HG03521 (cell line): Measurements from ENCODE around the gene NBEAL2.

ENCODE experiments used
- ATAC-seq: cut with Tn5 transposase; IDR thresholded peaks from one replicate; pipeline ENCODE4 v1.9.1; 2021; ENCODE audit warnings: mild to moderate bottlenecking, moderate library complexity; ENCODE audit not compliant: unreplicated experiment

NBEAL2 gene

GRCh38 chr3:46984591-46985459, 5.4 kb downstream of the NBEAL2 start:
- ATAC-seq = no peak

GRCh38 chr3:46985588-46985987, 6.1 kb downstream of the NBEAL2 start:
- no peak for ATAC-seq

DNA sequence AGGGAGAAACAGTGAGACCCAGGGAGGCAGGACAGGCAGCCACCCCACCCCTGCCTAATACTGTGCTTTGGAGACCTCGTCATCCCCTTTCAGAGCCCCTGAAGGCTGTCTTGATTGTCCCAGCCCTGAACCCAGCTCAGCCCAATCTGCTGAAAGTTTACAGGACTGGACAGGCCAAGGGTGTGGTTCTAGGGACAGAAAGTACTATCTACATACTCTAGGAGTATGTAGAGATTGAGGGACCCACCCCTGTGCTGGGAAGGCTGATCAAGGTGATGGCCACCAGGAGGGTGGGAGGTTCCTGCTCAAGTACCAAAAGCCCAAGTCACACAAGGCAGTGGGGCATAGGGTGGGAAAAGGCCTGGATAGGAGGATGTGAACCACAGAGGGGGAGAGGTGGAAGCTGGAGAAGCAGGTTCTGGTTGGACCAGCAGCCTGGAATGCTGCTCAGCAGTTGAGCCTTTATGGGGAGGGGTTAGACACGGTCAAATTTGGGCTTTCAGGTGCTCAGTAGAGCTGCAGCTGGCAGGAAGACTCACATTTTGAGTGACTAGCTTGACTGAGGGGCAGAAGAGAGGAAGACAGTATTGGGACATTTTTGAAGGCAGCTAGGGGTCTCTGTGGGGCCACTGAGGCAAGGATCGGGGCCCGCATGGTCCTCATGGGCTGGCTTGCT, 6.7 kb downstream of the NBEAL2 start:
- no peak for ATAC-seq

DNA sequence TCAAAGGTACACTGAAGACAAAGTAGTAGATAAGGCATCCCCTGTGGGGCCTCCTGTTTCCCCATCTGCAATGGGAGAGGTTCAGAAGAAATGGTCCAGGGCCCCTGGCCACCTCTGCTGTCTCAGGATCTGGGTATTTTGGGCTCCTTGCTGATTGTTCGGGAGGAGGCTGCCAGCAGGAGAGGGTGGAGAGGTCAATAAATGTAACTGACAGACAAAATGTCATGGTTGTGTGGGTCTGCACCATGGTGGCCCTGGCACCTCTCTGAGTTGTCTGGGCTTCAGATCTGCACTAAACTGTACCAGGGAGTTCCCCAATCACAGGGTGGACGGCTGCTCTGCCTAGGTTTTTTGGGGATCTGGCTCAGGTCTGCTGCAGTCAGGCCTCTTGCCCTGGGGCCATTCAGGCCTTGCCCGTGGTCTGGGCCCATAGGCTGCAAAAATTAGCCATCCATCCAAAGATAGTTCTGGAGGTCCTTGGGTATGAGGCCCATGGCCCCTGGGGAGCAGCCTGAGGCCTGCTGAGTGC, 7.4 kb downstream of the NBEAL2 start:
- no peak for ATAC-seq

GRCh38 chr3:46987319-46987742, 7.9 kb downstream of the NBEAL2 start:
- ATAC-seq = no peak

- peak; percentile 67 for ATAC-seq
Observed at GRCh38 chr3:46987743-46988401, 8.4 kb downstream of the NBEAL2 start.

GRCh38 chr3:46988616-46989015, 9.2 kb downstream of the NBEAL2 start:
- no peak for ATAC-seq

DNA sequence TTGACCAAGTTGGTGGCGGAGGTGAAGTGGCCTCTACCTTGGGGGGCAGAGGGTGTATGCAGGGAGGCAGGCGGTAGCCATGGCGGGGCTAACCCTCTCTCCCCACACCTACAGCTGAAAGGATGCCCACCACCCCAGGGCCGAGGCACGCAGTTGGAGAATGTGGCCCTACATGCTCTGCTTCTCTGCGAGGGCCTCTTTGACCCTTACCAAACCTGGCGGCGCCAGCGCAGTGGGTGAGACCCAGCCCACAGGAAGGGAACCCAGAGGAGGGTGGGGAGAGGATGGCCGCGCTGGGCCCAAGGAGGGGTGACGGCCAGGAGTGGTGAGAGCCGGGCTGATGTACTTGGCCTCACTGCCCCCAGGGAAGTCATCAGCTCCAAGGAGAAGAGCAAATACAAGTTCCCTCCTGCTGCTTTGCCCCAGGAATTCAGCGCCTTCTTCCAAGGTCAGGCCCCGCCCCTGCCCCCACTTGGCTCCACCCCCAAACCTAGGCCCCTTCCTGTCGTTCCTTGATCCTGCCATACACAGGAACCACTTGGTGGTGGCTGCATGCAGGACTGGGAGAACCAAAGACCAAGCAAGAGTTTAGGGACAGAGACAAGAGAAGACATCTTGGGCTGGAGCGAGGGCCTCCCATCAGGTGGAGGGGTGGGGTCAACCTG, 9.8 kb downstream of the NBEAL2 start:
- no peak for ATAC-seq

- ATAC-seq = no peak
Observed at GRCh38 chr3:46990573-46991374, 11.3 kb downstream of the NBEAL2 start.

DNA sequence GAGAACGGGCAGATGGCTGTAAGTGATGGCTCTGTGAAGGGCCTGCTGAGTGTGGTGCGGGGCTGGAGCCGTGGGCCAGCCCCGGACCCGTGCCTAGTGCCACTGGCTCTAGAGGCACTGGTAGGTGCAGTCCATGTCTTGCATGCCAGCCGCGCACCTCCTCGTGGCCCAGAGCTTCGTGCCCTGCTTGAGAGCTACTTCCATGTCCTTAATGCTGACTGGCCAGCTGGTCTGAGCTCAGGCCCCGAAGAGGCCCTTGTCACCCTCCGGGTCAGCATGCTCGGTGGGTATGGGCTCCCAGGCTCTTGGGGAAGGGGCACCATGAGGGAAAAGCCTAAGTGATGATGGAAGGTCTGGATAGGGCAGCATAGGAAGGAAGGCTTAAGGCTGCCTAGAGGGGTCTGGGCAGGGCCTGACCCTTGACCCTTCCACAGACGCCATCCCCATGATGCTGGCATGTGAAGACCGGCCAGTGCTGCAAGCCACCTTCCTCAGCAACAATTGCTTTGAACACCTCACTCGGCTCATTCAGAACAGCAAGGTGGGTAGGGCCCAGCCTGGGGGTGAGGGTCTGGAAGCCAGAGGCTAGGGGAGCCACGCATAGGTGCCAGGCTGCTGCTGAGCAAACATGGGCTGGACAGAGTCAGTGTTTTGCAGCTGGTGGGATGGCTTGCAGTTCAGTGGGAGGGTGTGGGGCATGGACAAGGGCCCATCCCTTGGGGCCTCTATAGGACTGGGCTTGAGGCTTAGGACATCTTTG, 12.1 kb downstream of the NBEAL2 start:
- no peak for ATAC-seq

GRCh38 chr3:46992231-46992630, 12.8 kb downstream of the NBEAL2 start:
- ATAC-seq = no peak

- no peak for ATAC-seq
Observed at GRCh38 chr3:46993292-46993691, 13.8 kb downstream of the NBEAL2 start.

GRCh38 chr3:46993986-46994385, 14.5 kb downstream of the NBEAL2 start:
- no peak for ATAC-seq

GRCh38 chr3:46994801-46995731, 15.6 kb downstream of the NBEAL2 start:
- ATAC-seq = no peak

GRCh38 chr3:46995901-46996562, 16.6 kb downstream of the NBEAL2 start:
- no peak for ATAC-seq

DNA sequence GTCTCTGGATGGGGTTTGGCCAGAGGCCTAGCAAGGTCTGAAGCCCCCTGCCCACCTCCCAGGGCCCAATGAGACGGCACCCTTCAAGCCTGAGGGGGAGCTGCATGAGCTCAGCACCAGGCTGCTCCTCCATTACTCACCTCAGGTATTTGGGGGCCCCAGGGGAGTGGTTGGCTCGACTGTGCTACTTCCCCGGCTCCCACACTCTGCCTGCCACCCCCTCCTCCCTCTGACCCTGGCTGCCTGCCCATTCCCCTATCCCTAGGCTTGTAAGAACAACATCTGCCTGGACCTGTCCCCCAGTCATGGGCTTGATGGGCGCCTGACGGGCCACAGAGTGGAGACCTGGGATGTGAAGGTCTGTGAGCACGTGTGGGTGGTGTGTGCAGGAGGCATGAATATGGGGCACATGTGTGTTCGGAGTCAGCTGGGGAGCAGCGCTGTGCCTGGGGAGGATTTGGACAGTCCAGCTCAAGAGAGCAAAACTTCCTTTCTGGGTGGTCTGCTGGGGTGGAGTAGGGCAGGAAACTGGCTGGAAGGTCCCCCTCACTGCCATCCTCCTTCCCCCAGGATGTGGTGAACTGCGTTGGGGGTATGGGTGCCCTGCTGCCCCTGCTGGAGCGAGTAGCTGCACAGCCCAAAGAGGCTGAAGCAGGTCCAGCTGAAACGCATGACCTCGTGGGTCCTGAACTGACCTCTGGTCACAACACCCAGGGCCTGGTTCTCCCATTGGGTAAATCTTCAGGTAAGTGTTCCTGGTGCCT, 17.4 kb downstream of the NBEAL2 start:
- ATAC-seq = no peak

DNA sequence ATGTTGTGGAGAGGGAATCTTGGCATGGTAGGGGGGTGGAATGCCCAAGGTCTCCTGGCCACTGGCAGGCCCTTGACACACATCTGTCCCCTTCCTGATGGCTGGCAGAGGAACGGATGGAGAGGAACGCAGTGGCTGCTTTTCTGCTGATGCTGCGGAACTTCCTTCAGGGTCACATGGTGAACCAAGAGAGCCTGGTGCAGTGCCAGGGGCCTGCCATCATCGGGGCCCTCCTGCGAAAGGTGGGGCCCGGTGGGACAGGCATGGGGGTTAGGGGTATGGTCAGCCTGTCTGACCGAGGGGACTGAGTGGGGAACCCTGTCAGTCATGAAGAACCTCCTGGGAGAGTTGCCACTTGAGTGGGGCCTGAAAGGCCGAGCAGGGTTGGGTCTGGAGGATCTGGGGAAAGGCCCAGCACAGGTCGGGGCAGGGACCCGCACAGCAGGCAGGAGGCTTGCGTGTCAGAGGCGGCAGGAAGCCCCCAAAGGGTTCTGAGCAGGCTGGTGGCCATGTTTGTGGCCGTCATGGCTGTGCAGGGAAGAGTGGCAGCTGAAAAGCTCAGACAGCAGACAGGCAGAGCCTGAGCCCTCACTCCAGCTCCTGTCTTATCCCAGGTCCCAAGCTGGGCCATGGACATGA, 18.1 kb downstream of the NBEAL2 start:
- ATAC-seq = no peak
